Lower leg skin (tissue), 4 donors: ENCODE measurements around the gene CAPNS1. TPM values are rescaled to one million over a fixed set of nuclear protein-coding genes. Genes with fewer than 3 reads are reported as not detected.

Experiments
- DNase-seq, 2 donors: peaks; one replicate each; pipeline ENCODE4 v3.0.0-alpha.2; 2019; ENCODE audit warnings: low spot score in 2 of 2
- H3K4me3 ChIP-seq: fragments of 200-600 bp; sonication (generic); 2 replicates; pipeline ENCODE4 v1.5.1; 2017; ENCODE audit warnings: mild to moderate bottlenecking, low read depth; ENCODE audit not compliant: poor library complexity, severe bottlenecking
- CTCF ChIP-seq, 3 donors: fragments of 450-650 bp; IDR thresholded peaks; one replicate each; pipeline ENCODE4 v1.5.1; 2016; ENCODE audit warnings: antibody characterized with exemption in 3 of 3, mild to moderate bottlenecking in 3 of 3, moderate library complexity in 2 of 3
- POLR2A ChIP-seq, 2 donors: fragments of 450-650 bp; IDR thresholded peaks; one replicate each; pipeline ENCODE4 v1.6.1; 2016 to 2017; ENCODE audit warnings: antibody characterized with exemption in 2 of 2, mild to moderate bottlenecking in 1 of 2, moderate library complexity in 1 of 2
- WGBS, 2 donors: methylation state at CpG; one replicate each; pipeline ENCODE4 v1.1.5; 2018; 5-methylcytosine and 5-hydroxymethylcytosine counted together
- intact Hi-C: fragments of 100-400 bp; cut with DNase I; formaldehyde crosslinking; loops from one replicate; pipeline ENCODE4 v1.15.0; 2023; ENCODE audit warnings: low total_unique reads
- total RNA-seq, 4 donors: library from RNA; depleted of rRNA; stranded (reverse); fragments of >200 nt; gene quantifications; one replicate each; pipeline ENCODE4 v1.1.0, GENCODE V29; 2016

CAPNS1 gene
- total RNA-seq, 4 donors from 2014 or later = 33.3 to 125 (median 83.2) TPM

DNA sequence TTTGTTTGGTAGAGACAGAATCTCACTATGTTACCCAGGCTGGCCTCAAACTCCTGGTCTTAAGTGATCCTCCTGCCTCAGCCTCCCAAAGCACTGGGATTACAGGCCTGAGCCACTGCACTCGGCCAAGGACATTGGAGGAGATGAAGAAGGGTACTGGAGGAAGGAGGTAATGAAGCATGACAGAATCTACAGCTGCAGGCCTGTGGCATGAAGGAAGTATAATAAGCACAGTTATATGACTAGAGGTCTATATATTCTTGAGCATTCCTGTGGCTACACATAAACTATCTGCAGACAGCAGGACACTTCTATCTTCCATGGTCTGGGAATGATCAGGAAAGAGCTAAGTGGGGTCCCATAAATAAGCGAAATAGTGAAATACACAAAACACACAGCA is 56.4 kb downstream of the CAPNS1 start:
- WGBS, 2 donors = 88 to 100% methylated on average over 2 of the region's 2 CpGs
- TF ChIP-seq CTCF (IDR thresholded peaks at IDR 0.05) (no peak), POLR2A (IDR thresholded peaks at IDR 0.05) (no peak)
- intact Hi-C loops = no loop called here
- no peak overlapping the region for H3K4me3 ChIP-seq
- no peak for DNase-seq

- H3K4me3 ChIP-seq = no peak overlapping the region
- WGBS, 2 donors = 90 to 100% methylated on average over 2 of the region's 2 CpGs
- TF ChIP-seq CTCF (IDR thresholded peaks at IDR 0.05) (no peak), POLR2A (IDR thresholded peaks at IDR 0.05) (no peak)
- intact Hi-C loops = no loop called here
- DNase-seq = no peak
Measured at GRCh38 chr19:36198119-36198518, 58.3 kb downstream of the CAPNS1 start.

Other genes starting within 250 kb of the CAPNS1 start
- gene NFKBID, start 239.5 kb upstream of the CAPNS1 start, total RNA-seq = 100 to 1,000 TPM in 1 of 4 donors, 10 to 100 TPM in 1, 1 to 10 TPM in 2; 5.9 to 476 (median 25.8) TPM
- 1 to 10 TPM in 2 of 4 donors, under 1 TPM in 1, not detected in 1; 0.79 to 8.4 (median 4.4) TPM for gene HCST, start 237.5 kb upstream of the CAPNS1 start, total RNA-seq
- 10 to 100 TPM; 25.7 to 29.9 (median 28.4) TPM for gene TYROBP, start 231.8 kb upstream of the CAPNS1 start, total RNA-seq
- gene LRFN3, start 203.7 kb upstream of the CAPNS1 start, total RNA-seq = 10 to 100 TPM in 3 of 4 donors, 1 to 10 TPM in 1; 6.8 to 17.9 (median 11.4) TPM
- 10 to 100 TPM; 51.6 to 83.8 (median 64.4) TPM for gene SDHAF1, start 144.9 kb upstream of the CAPNS1 start, total RNA-seq
- 1 to 10 TPM in 2 of 4 donors, under 1 TPM in 1, not detected in 1; 0.89 to 5.8 (median 1.8) TPM for gene SYNE4, start 131.3 kb upstream of the CAPNS1 start, total RNA-seq
- gene ALKBH6, start 125.9 kb upstream of the CAPNS1 start, total RNA-seq = 10 to 100 TPM; 11.9 to 37.9 (median 25.0) TPM
- 10 to 100 TPM in 1 of 4 donors, 1 to 10 TPM in 3; 2.1 to 42.3 (median 4.8) TPM for gene CLIP3, start 107.2 kb upstream of the CAPNS1 start, total RNA-seq
- gene THAP8, start 85.8 kb upstream of the CAPNS1 start, total RNA-seq = 10 to 100 TPM in 1 of 4 donors, 1 to 10 TPM in 3; 9.1 to 27.4 (median 9.5) TPM
- gene WDR62, start 85.2 kb upstream of the CAPNS1 start, total RNA-seq = 1 to 10 TPM; 1.3 to 3.0 (median 2.3) TPM
- gene OVOL3, start 28.9 kb upstream of the CAPNS1 start, total RNA-seq = not detected
- gene POLR2I, start 25.2 kb upstream of the CAPNS1 start, total RNA-seq = 10 to 100 TPM; 32.0 to 74.8 (median 57.5) TPM
- gene TBCB, start 24.6 kb upstream of the CAPNS1 start, total RNA-seq = 100 to 1,000 TPM in 2 of 4 donors, 10 to 100 TPM in 2; 60.8 to 113 (median 94.5) TPM
- gene COX7A1, start 12.4 kb downstream of the CAPNS1 start, total RNA-seq = 10 to 100 TPM in 1 of 4 donors, 1 to 10 TPM in 3; 1.1 to 12.9 (median 6.3) TPM
- gene ZNF565, start 74.6 kb downstream of the CAPNS1 start, total RNA-seq = 1 to 10 TPM; 1.4 to 4.5 (median 3.7) TPM
- gene ZNF146, start 75.0 kb downstream of the CAPNS1 start, total RNA-seq = 10 to 100 TPM; 55.8 to 78.6 (median 66.5) TPM
- gene ZFP14, start 239.1 kb downstream of the CAPNS1 start, total RNA-seq = 1 to 10 TPM; 3.6 to 8.1 (median 4.2) TPM